Measurements from ENCODE around the gene RBCK1. TPM values are rescaled to one million over a fixed set of nuclear protein-coding genes. Genes with fewer than 3 reads are reported as not detected.
A peak's percentile ranks its signal among the peaks of the same experiment; 100 is the strongest.
"Not testable (repeated sequence)": the region's sequence is repeated elsewhere in the genome, so short reads cannot be mapped to it uniquely, and the experiment has no call there.

Gene RBCK1
- polyA plus RNA-seq, 1 experiment, result 57.4 TPM

- TF ChIP-seq CTCF (IDR thresholded peaks at IDR 0.05; ENCODE audit: low read depth, low read length), result no peak
- Histone ChIP-seq H3K9me3 (ENCODE audit: control insufficient read depth, insufficient read depth, low read length) (no peaks in the 10 kb centered on the region), H3K27me3 (ENCODE audit: control insufficient read depth, insufficient read depth, low read length) (no peaks in the 10 kb centered on the region), H3K27ac (ENCODE audit: low read depth, low read length) (no peak overlapping the region), H3K4me3 (ENCODE audit: low read depth, low read length) (no peak overlapping the region)
- ChIA-PET CTCF (interaction anchor here (1.4 kb wide), 1 partner anchor 33 kb away, joined by 4 read pairs; no protein-coding TSS in a partner anchor), POLR2A (no interaction called here)
- no peak for DNase-seq (ENCODE audit: low read depth, low spot score)
Measured at GRCh38 chr20:387520-387919, 20.6 kb upstream of the RBCK1 start.

GRCh38 chr20:388034-388994 lies 19.8 kb upstream of the RBCK1 start:
- H3K27me3 ChIP-seq (ENCODE audit: control insufficient read depth, insufficient read depth, low read length), result no peaks in the 10 kb centered on the region
- H3K4me3 ChIP-seq (ENCODE audit: low read depth, low read length), result no peak overlapping the region
- no peak for DNase-seq (ENCODE audit: low read depth, low spot score)
- no peak for TF ChIP-seq CTCF (IDR thresholded peaks at IDR 0.05; ENCODE audit: low read depth, low read length)
- no peaks in the 10 kb centered on the region for H3K9me3 ChIP-seq (ENCODE audit: control insufficient read depth, insufficient read depth, low read length)
- ChIA-PET CTCF (interaction anchor here (1.4 kb wide), 1 partner anchor 34 kb away, joined by 4 read pairs; no protein-coding TSS in a partner anchor), POLR2A (no interaction called here)
- H3K27ac ChIP-seq (ENCODE audit: low read depth, low read length), result no peak overlapping the region

- no peak for TF ChIP-seq CTCF (IDR thresholded peaks at IDR 0.05; ENCODE audit: low read depth, low read length)
- no peak for DNase-seq (ENCODE audit: low read depth, low spot score)
- Histone ChIP-seq H3K27ac (ENCODE audit: low read depth, low read length) (peak overlapping the region; percentile 11), H3K9me3 (ENCODE audit: control insufficient read depth, insufficient read depth, low read length) (no peaks in the 10 kb centered on the region), H3K4me3 (ENCODE audit: low read depth, low read length) (no peak overlapping the region), H3K27me3 (ENCODE audit: control insufficient read depth, insufficient read depth, low read length) (no peaks in the 10 kb centered on the region)
- ChIA-PET POLR2A (no interaction called here), CTCF (no interaction called here)
Measured at GRCh38 chr20:389220-389619, 18.9 kb upstream of the RBCK1 start.

DNA sequence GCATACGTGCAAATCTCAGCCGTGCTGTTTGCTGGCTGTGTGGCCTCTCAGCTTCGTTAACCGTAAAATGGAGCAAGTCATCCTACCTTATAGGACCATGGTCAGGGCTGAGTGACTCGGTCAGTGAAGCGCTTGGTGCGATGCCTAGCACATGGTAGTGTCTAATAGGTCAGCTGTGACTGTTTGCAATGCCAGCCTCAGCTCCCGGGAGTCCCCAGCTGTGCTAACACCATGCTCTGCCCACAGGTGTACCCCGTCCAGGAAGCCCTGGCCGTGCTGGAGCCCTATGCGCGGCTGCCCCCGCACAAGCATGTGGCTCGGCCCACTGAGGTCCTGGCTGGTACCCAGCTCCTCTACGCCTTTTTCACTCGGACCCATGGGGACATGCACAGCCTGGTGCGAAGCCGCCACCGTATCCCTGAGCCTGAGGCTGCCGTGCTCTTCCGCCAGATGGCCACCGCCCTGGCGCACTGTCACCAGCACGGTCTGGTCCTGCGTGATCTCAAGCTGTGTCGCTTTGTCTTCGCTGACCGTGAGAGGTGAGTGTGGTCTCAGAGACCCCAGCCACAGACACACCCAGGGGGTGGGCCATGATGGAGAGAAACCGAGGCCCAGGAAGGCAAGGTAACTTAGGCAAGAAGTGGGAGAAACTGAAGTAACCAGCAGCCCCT lies 16.9 kb upstream of the RBCK1 start:
- DNase-seq (ENCODE audit: low read depth, low spot score), result no peak
- Histone ChIP-seq H3K9me3 (ENCODE audit: control insufficient read depth, insufficient read depth, low read length) (no peaks in the 10 kb centered on the region), H3K4me3 (ENCODE audit: low read depth, low read length) (no peak overlapping the region), H3K27me3 (ENCODE audit: control insufficient read depth, insufficient read depth, low read length) (no peaks in the 10 kb centered on the region), H3K27ac (ENCODE audit: low read depth, low read length) (no peak overlapping the region)
- ChIA-PET CTCF (interaction anchor here (0.6 kb wide), 1 partner anchor 36 kb away, joined by 3 read pairs; no protein-coding TSS in a partner anchor), POLR2A (interaction anchor here (0.6 to 0.7 kb wide), 2 partner anchors 44 to 65 kb away, joined by 4 to 7 read pairs; no protein-coding TSS in a partner anchor)
- TF ChIP-seq CTCF (IDR thresholded peaks at IDR 0.05; ENCODE audit: low read depth, low read length), result no peak

- H3K27ac ChIP-seq (ENCODE audit: low read depth, low read length); CTCF ChIA-PET; H3K9me3 ChIP-seq (ENCODE audit: control insufficient read depth, insufficient read depth, low read length); H3K4me3 ChIP-seq (ENCODE audit: low read depth, low read length); H3K27me3 ChIP-seq (ENCODE audit: control insufficient read depth, insufficient read depth, low read length); DNase-seq (ENCODE audit: low read depth, low spot score); POLR2A ChIA-PET: not testable (repeated sequence)
Measured at GRCh38 chr20:393296-393695, 14.8 kb upstream of the RBCK1 start.
